ENCODE data around the gene MAMLD1. TPM values are rescaled to one million over a fixed set of nuclear protein-coding genes. Genes with fewer than 3 reads are reported as not detected.

MAMLD1 gene
- total RNA-seq, 1 donor from 2014 or later: 0.25 TPM

GRCh38 chrX:150542846-150543229, 179.7 kb downstream of the MAMLD1 start:
- no peak for TF ChIP-seq CTCF (IDR thresholded peaks at IDR 0.05; ENCODE audit: partially characterized antibody, unreplicated experiment)
- H3K9me3 Mint-ChIP-seq (ENCODE audit: unreplicated experiment): peaks cover 7% of the 10 kb centered on the region
- no peaks in the 10 kb centered on the region for H3K27me3 Mint-ChIP-seq (ENCODE audit: unreplicated experiment)
- no peaks in the 10 kb centered on the region for H3K36me3 Mint-ChIP-seq (ENCODE audit: unreplicated experiment)
- H3K4me1 Mint-ChIP-seq (ENCODE audit: low read depth, unreplicated experiment): no peaks in the 10 kb centered on the region
- no peak for DNase-seq
- no peak overlapping the region for H3K4me3 Mint-ChIP-seq (ENCODE audit: unreplicated experiment)
- H3K27ac Mint-ChIP-seq (ENCODE audit: unreplicated experiment): no peak overlapping the region

DNA sequence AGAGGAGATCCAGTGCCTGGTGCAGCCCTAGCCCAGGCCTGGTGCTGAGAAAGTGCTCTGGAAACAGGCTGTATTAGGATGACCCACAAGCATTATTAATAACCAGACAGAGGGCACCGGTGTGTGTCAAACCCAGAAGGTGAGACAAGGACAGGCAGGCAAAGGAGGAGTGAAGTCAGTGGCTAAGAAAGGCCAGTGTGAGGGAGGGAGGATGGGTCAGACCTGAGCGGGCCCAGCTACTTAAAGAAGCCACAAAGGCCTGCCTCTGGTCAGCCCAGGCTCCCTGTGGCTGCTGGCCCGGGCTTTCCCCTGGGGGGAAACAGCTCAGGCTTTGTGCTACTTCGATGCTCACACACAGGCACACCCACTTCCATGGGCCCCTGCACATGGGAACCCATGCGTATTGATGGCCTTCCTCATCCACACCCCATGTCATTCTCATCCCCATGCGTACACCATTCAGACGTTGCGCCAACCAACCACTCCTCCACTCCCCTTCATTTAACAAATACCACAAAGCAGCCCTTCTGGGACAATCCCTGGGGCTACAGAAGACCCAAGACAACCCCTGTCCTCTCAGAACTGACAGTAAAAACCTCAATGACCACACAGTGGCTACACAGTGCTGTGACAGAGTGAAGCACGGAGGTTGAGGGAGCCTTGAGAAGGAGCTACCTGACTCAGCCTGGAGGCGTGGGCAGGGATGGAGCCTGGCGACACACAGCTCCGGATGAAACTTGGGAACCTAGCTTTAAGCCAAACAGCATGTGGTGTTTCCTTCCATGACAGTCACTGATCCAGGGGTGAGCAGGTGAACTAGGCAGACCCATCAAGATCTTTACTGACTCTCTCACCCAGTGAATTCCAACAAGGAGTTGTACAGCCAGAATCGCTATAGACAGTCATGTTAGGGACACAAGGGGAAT, 180.4 kb downstream of the MAMLD1 start:
- Mint-ChIP-seq H3K4me3 (ENCODE audit: unreplicated experiment) (no peak overlapping the region), H3K9me3 (ENCODE audit: unreplicated experiment) (peaks cover 3% of the 10 kb centered on the region), H3K4me1 (ENCODE audit: low read depth, unreplicated experiment) (no peaks in the 10 kb centered on the region), H3K27me3 (ENCODE audit: unreplicated experiment) (no peaks in the 10 kb centered on the region), H3K27ac (ENCODE audit: unreplicated experiment) (no peak overlapping the region), H3K36me3 (ENCODE audit: unreplicated experiment) (no peaks in the 10 kb centered on the region)
- TF ChIP-seq CTCF (IDR thresholded peaks at IDR 0.05; ENCODE audit: partially characterized antibody, unreplicated experiment): no peak
- no peak for DNase-seq

- no peak for TF ChIP-seq CTCF (IDR thresholded peaks at IDR 0.05; ENCODE audit: partially characterized antibody, unreplicated experiment)
- no peaks in the 10 kb centered on the region for H3K4me1 Mint-ChIP-seq (ENCODE audit: low read depth, unreplicated experiment)
- H3K9me3 Mint-ChIP-seq (ENCODE audit: unreplicated experiment): peaks cover 3% of the 10 kb centered on the region
- no peaks in the 10 kb centered on the region for H3K36me3 Mint-ChIP-seq (ENCODE audit: unreplicated experiment)
- no peak overlapping the region for H3K27ac Mint-ChIP-seq (ENCODE audit: unreplicated experiment)
- no peaks in the 10 kb centered on the region for H3K27me3 Mint-ChIP-seq (ENCODE audit: unreplicated experiment)
- H3K4me3 Mint-ChIP-seq (ENCODE audit: unreplicated experiment): no peak overlapping the region
- DNase-seq: no peak
Measured at GRCh38 chrX:150544222-150544787, 181.2 kb downstream of the MAMLD1 start.

GRCh38 chrX:150544835-150545770, 182.0 kb downstream of the MAMLD1 start:
- no peak overlapping the region for H3K4me3 Mint-ChIP-seq (ENCODE audit: unreplicated experiment)
- TF ChIP-seq CTCF (IDR thresholded peaks at IDR 0.05; ENCODE audit: partially characterized antibody, unreplicated experiment): no peak
- H3K4me1 Mint-ChIP-seq (ENCODE audit: low read depth, unreplicated experiment): no peaks in the 10 kb centered on the region
- no peak overlapping the region for H3K27ac Mint-ChIP-seq (ENCODE audit: unreplicated experiment)
- H3K9me3 Mint-ChIP-seq (ENCODE audit: unreplicated experiment): peaks cover 3% of the 10 kb centered on the region
- no peaks in the 10 kb centered on the region for H3K36me3 Mint-ChIP-seq (ENCODE audit: unreplicated experiment)
- no peak for DNase-seq
- H3K27me3 Mint-ChIP-seq (ENCODE audit: unreplicated experiment): no peaks in the 10 kb centered on the region
